GM15510 (cell line): Measurements from ENCODE around the gene C2CD4C.

Experiments used
- POLR2A ChIP-seq: IDR thresholded peaks from 3 replicates; pipeline ENCODE4 v1.6.1; 2011; ENCODE audit warnings: borderline replicate concordance; ENCODE audit not compliant: insufficient read length; ENCODE audit errors: extremely low read depth

Gene C2CD4C

DNA sequence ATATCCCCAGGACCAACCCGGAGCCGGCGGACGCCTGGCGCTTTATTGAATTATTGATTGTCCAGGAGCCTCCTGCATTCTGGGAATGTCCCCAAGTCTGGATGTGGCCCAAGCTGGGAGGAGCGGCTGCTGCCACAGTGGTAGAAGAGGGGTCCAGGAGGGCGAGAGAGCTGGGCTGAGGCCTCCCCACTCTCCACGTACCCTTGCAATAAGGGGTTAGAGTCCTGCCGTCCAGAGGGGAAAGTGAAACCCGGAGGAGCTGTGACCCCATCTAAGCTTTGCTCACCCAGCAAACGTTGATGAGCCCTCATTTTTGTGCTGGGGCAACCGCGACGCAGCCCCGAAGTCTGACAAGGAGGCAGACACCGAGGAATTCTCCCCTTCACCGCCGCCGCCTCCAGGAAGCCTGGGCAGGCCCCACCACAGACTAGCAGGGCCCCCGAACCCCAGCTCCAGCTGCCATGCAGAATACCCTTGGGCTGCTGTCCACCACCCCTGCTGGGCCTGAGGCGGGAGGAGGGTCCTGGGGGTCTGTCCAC, 1.4 kb upstream of the C2CD4C start:
- no peak for TF ChIP-seq POLR2A

DNA sequence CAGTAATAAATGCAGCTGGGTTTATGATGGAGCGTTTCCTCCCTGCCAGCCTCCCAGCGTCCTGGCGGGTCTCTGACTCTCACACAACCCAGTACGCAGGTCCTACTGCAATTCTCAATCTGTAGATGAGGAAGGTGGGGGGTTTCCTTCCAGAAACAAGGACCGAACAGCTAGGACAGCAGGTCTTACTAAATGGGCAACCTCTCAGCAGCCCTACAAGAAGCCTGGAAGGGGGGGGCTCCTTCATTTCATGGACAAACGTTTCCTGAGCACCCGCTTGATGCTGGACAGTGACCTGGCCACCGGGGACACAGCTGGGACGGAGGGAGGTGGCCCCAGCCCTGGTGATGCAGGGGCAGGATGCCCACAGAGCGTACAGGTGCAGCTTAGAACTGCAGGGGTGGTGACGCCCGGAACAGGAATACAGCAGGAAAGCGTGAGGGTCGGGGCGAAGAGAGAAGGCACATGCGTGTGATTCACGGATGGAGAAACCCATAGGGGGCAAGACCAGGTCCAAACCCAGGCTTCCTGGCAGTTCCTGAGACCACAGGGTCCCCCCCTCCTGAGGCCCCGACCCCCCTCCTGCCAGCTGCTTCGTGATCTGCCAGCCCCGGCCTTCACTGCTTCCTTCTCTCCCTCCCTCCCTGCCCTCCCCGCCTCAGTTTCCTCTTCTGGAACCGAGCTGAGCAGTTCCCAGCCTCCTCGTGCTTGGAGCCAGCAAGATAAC, 732 bp upstream of the C2CD4C start:
- no peak for TF ChIP-seq POLR2A

DNA sequence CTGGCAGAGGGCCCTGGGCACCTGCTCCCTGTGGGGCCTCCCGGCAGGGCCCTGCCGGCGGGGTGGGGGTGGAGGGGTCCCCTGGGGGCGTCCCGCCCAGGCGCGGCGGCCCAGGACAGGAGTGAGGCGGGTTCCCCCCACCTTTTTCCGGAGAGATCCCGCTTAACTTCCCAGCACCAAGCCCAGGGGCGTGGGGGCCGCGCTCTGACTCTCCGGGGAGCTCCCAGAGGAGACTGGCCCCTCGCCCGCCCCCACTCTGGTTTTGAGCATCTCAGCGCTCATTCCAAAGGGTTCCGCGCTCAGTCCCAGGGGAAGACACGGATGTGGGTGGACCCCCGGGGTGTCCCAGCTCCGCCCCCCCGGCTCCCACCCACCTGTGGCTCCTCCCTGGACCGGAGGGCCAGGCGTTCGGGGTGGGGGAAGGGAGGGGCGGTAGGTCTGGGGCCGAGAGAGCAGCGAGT, 476 bp downstream of the C2CD4C start:
- no peak for TF ChIP-seq POLR2A

DNA sequence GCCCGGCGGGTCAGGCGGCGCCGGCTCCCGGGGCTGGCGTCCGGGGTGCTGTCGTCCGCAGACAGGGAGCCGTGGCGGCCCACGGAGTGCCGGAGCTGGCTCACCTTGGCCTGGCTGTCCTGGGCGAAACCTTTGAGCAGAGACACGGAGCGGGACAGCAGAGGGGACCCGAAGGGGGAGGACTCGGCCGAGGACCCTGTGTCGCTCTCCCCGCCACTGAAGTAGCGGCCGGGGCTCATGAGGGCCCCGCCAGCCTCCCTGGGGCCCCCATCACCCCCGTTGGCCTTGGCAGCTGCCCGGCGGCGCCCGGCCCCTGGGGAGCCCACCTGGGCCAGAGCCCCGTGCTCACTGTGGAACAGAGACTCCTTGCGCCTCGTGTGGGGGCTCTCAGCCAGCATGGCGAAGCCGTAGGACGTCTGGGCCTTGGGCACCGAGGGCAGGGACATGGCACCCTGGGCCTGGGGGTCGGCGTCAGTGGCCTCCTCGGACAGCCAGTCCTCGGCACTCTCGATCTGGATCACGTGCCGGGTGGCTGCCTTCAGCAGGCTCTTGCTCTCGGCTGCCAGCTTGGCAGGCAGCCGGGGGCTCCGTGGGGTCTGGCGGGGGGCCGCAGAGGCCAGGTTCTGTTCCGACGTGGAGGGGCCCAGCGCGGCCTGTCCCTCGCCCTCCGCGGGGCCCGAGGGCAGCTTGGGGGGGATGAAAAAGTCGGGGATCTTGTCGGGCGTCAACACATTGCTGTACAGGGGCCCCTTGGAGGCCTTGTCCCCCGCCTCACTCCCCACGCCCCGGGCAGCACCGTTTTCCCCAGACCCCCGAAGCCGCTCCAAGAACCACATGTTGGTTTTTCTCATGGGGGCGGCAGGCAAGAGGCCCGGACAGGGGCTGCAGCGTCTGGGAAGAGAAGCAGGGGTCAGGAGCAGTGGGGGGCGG, 1.2 kb downstream of the C2CD4C start:
- no peak for TF ChIP-seq POLR2A

DNA sequence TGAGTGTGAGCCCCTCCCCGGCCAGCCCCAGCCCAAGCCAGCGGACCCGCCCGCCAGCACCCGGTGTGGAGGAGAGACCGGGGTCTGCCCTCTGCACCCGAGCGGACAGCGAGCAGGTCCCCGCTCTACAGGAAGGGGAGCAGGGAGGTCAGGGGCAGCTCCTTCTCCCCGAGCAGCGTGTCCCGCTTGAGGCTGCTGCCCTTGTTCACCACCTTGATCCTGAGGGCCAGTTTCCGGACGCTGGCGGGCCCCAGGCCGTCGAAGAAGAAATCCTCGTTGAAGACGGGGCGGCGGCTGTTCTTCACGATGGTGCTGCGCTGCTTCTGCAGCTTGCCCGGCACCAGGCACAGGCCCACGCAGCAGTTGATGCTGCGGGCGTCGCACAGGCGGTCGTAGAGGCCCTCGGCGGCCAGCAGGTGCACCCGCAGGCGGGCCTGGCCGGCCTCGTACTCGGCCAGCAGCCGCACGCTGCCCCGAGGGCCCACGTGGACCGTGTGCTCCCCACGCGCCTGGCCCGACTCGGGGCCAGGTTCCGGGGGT, 1.9 kb downstream of the C2CD4C start:
- TF ChIP-seq POLR2A = no peak

DNA sequence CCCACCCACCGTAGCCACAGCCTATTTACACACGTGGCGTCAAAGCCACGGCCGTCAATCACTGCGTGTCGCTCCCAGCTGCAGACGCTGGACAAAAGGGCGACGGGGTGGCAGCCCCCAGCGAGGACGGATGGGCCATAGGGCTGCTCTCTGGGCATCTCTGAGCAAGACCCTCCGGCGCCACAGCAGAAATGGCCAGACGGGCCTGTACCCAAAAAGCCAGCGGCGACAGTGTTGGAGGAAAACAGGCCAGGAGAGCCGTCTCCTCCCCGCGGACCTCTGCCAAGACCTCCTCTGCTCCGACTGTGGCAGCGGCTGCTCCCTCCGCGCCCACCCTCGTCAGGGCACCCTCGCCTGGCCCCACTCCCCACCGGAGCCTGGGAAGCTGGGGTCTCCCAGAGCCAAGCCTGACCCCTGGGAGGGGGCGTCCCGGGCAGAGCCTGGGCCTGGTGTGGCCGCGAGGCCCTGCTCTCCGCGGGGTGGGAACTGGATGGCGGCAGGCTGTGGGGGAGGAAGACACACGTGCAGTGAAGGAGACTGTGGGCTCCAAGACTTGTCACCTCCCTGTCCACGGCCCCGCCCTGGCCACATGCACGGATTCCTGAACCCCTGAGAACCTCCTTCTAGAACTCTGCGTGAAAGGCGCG, 2.7 kb downstream of the C2CD4C start:
- no peak for TF ChIP-seq POLR2A

DNA sequence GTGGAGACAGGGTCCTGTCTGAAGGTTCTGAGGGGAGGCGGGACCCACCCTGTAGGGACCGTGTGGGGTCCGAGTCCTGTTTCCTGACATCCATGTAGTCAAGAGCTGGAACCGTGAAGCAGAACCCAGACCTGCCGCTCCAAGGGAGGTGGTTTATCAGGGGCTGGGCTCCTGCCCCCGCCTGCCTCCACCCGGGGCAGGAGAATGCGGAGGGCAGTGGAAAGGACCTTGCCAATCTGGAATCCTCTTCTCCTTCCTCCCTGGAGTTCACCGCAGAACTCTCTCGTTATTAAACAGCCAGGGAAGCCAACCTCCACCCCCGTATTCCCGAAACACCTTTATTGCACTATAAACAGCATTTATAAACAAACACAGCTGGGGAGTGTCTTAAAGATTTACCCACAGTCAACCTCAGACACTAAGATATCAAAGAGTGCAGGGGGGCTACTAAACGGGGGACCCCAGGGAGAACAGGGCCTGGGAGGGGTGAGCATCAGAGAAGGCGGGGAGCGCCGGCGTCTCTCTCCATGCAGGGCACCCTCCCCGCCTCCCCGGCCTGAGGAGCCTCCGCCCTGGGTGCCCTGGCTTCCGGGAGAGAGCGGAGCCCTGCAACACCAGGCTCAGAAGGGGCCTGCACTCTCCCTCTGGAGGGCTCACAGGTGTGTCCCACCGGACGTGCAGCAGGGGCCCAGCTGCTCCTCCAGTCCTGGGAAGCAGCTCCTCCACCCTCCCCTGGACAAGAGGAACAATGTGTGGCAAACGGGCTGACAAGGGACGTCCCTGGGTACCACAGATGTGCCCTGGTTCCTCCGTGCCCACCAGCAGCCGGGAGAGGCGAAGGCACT, 3.6 kb downstream of the C2CD4C start:
- no peak for TF ChIP-seq POLR2A

- TF ChIP-seq POLR2A = no peak
Observed at GRCh38 chr19:403221-404027, 5.5 kb downstream of the C2CD4C start.

- no peak for TF ChIP-seq POLR2A
Observed at GRCh38 chr19:402786-403185, 6.2 kb downstream of the C2CD4C start.

DNA sequence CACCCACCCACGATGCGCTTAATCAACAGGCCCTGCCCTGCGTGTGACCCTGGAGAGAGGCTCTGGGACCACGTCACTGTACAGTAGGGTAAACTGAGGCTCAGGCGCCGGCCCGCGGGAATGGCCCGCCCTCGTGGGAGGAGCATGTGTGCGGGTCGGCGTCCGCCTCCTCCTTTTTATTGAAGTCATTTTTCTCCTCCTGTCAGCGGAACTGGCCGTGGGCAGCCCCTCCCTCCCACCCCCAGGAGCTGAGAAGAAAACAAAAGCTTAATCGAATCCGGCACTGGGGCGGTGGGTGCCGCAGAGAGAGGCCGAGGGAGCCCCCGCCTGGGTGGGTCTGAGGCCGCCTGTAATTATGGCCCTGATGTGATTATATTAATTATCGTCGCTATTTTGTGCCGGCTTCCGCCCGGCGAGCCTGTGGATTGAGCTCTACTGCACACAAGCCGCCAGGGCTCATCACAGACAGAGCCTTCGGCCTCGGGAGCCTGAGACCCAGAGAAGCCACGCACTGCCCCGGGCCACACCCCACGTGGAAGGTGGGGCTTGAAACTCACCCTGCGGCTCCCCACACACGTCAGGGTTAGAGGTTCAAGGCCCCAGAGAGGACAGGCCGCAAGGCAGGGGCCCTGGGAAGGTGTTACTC, 7.0 kb downstream of the C2CD4C start:
- no peak for TF ChIP-seq POLR2A

DNA sequence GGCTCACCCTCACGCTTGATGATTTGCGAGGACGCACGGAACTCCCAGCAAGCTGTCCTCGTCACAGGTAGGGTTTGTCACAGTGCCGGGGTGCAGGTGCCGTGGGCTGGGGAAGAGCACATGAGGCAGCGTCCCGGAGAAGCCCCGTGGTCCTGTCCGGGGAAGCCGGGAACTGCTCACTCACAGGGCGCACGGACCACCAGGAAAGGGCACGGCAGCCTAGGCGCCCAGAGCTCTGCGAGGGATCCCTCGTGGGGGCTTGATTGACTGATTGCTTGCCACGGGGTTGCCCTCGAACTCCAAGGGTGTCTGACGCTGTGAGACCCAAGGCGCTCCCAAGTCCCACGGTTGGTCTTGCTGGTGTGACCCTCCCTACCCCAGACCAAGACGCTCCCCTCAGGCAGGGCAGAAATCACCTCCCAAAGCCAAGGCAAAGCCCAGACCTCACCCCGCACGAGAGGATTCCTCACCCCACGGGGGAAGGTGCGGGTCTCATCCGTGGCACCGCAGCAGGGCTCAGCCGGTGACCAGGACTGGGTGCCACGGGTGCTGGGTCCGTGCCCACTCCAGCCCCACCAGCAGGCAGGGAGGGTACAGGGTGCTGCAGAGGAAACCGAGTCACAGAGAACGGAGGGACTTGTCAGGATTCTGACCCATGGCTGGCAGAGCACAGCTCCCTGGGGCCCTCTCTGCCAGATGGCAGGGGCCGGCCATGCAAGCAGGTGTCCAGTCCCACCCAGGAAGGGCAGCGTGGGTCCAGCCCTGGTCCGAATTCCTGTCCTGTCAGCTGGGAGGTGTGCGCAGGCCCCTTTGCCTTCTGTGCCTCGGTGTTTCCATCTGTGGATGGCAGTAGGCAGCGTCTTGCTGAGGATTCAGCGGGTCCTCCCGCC, 7.7 kb downstream of the C2CD4C start:
- TF ChIP-seq POLR2A = no peak

GRCh38 chr19:399370-399769, 9.6 kb downstream of the C2CD4C start:
- no peak for TF ChIP-seq POLR2A
